ENCODE data around the gene ADAP1.

ADAP1 gene

GRCh38 chr7:902996-903395, 51.5 kb downstream of the ADAP1 start:
- H3K27ac ChIP-seq (ENCODE audit: insufficient read depth in 1 of 2, low read depth in 1 of 2, low read length in 2 of 2, poor library complexity in 1 of 2, severe bottlenecking in 2 of 2): no peak overlapping the region
- H3K36me3 ChIP-seq (ENCODE audit: control insufficient read depth in 4 of 4, insufficient read depth in 4 of 4, low read length in 3 of 4): peaks cover 0 to 27% (median 5%) of the 10 kb centered on the region in 4 experiments
- peaks cover 0 to 4% (median 0%) of the 10 kb centered on the region in 5 experiments for H3K27me3 ChIP-seq (replicated peaks in 2 of 5; ENCODE audit: control insufficient read depth in 4 of 5, insufficient read depth in 5 of 5, low read length in 4 of 5)
- H3K9me3 ChIP-seq (ENCODE audit: control extremely low read depth in 1 of 5, control insufficient read depth in 4 of 5, insufficient read depth in 2 of 5, low read depth in 1 of 5, low read length in 4 of 5): no peaks in the 10 kb centered on the region
- H3K4me3 ChIP-seq (ENCODE audit: control insufficient read depth in 1 of 7, extremely low read depth in 1 of 7, insufficient read depth in 4 of 7, low read depth in 2 of 7, low read length in 6 of 7): no peak overlapping the region
- ChIA-PET POLR2A (no interaction called here), CTCF (no interaction called here)
- WGBS (ENCODE audit: insufficient coverage): 96% methylated on average over 16 of the region's 22 CpGs
- DNase-seq: no peak
- peaks cover 0 to 3% (median 1%) of the 10 kb centered on the region in 4 experiments for H3K4me1 ChIP-seq (ENCODE audit: control extremely low read depth in 1 of 4, control insufficient read depth in 4 of 4, insufficient read depth in 4 of 4, low read length in 3 of 4)

GRCh38 chr7:901388-902154, 52.9 kb downstream of the ADAP1 start:
- peaks cover 0 to 4% (median 0%) of the 10 kb centered on the region in 5 experiments for H3K27me3 ChIP-seq (replicated peaks in 2 of 5; ENCODE audit: control insufficient read depth in 4 of 5, insufficient read depth in 5 of 5, low read length in 4 of 5)
- ChIA-PET POLR2A (interaction anchor here (1.2 kb wide), 1 partner anchor 25 kb away, joined by 3 read pairs; the partner anchor contains the start of gene GET4), CTCF (interaction anchor here (1.2 kb wide), 3 partner anchors 20 to 92 kb away, joined by 3 to 4 read pairs (median 3); no protein-coding TSS in a partner anchor)
- WGBS (ENCODE audit: insufficient coverage): 71% methylated on average over 11 of the region's 24 CpGs
- DNase-seq: peak in 2 of 3 donors; percentile 50 to 51
- no peak overlapping the region for H3K4me3 ChIP-seq (ENCODE audit: control insufficient read depth in 1 of 7, extremely low read depth in 1 of 7, insufficient read depth in 4 of 7, low read depth in 2 of 7, low read length in 6 of 7)
- H3K9me3 ChIP-seq (ENCODE audit: control extremely low read depth in 1 of 5, control insufficient read depth in 4 of 5, insufficient read depth in 2 of 5, low read depth in 1 of 5, low read length in 4 of 5): no peaks in the 10 kb centered on the region
- H3K27ac ChIP-seq (ENCODE audit: insufficient read depth in 1 of 2, low read depth in 1 of 2, low read length in 2 of 2, poor library complexity in 1 of 2, severe bottlenecking in 2 of 2): no peak overlapping the region
- peaks cover 0 to 40% (median 14%) of the 10 kb centered on the region in 4 experiments for H3K36me3 ChIP-seq (ENCODE audit: control insufficient read depth in 4 of 4, insufficient read depth in 4 of 4, low read length in 3 of 4)
- H3K4me1 ChIP-seq (ENCODE audit: control extremely low read depth in 1 of 4, control insufficient read depth in 4 of 4, insufficient read depth in 4 of 4, low read length in 3 of 4): peaks cover 0 to 3% (median 1%) of the 10 kb centered on the region in 4 experiments

GRCh38 chr7:901041-901387, 53.5 kb downstream of the ADAP1 start:
- peaks cover 0 to 4% (median 0%) of the 10 kb centered on the region in 5 experiments for H3K27me3 ChIP-seq (replicated peaks in 2 of 5; ENCODE audit: control insufficient read depth in 4 of 5, insufficient read depth in 5 of 5, low read length in 4 of 5)
- DNase-seq: no peak
- no peaks in the 10 kb centered on the region for H3K9me3 ChIP-seq (ENCODE audit: control extremely low read depth in 1 of 5, control insufficient read depth in 4 of 5, insufficient read depth in 2 of 5, low read depth in 1 of 5, low read length in 4 of 5)
- H3K4me3 ChIP-seq (ENCODE audit: control insufficient read depth in 1 of 7, extremely low read depth in 1 of 7, insufficient read depth in 4 of 7, low read depth in 2 of 7, low read length in 6 of 7): no peak overlapping the region
- peaks cover 0 to 46% (median 19%) of the 10 kb centered on the region in 4 experiments for H3K36me3 ChIP-seq (ENCODE audit: control insufficient read depth in 4 of 4, insufficient read depth in 4 of 4, low read length in 3 of 4)
- peaks cover 0 to 3% (median 1%) of the 10 kb centered on the region in 4 experiments for H3K4me1 ChIP-seq (ENCODE audit: control extremely low read depth in 1 of 4, control insufficient read depth in 4 of 4, insufficient read depth in 4 of 4, low read length in 3 of 4)
- CTCF ChIA-PET: interaction anchor here (0.7 to 1.2 kb wide), 5 partner anchors 9 to 93 kb away, joined by 3 to 4 read pairs (median 3); no protein-coding TSS in a partner anchor
- WGBS (ENCODE audit: insufficient coverage): 92% methylated on average over 8 of the region's 8 CpGs
- H3K27ac ChIP-seq (ENCODE audit: insufficient read depth in 1 of 2, low read depth in 1 of 2, low read length in 2 of 2, poor library complexity in 1 of 2, severe bottlenecking in 2 of 2): no peak overlapping the region
- POLR2A ChIA-PET: interaction anchor here (1.2 kb wide), 1 partner anchor 24 kb away, joined by 3 read pairs; the partner anchor contains the start of gene GET4

- 95% methylated on average over 22 of the region's 26 CpGs for WGBS (ENCODE audit: insufficient coverage)
- peaks cover 0 to 4% (median 0%) of the 10 kb centered on the region in 5 experiments for H3K27me3 ChIP-seq (replicated peaks in 2 of 5; ENCODE audit: control insufficient read depth in 4 of 5, insufficient read depth in 5 of 5, low read length in 4 of 5)
- ChIA-PET CTCF (interaction anchor here (0.7 to 1.2 kb wide), 6 partner anchors 9 to 93 kb away, joined by 3 to 4 read pairs (median 3); no protein-coding TSS in a partner anchor), POLR2A (interaction anchor here (1.2 kb wide), 1 partner anchor 24 kb away, joined by 3 read pairs; the partner anchor contains the start of gene GET4)
- no peaks in the 10 kb centered on the region for H3K9me3 ChIP-seq (ENCODE audit: control extremely low read depth in 1 of 5, control insufficient read depth in 4 of 5, insufficient read depth in 2 of 5, low read depth in 1 of 5, low read length in 4 of 5)
- peaks cover 3 to 51% (median 24%) of the 10 kb centered on the region in 4 experiments for H3K36me3 ChIP-seq (ENCODE audit: control insufficient read depth in 4 of 4, insufficient read depth in 4 of 4, low read length in 3 of 4)
- no peak overlapping the region for H3K4me3 ChIP-seq (ENCODE audit: control insufficient read depth in 1 of 7, extremely low read depth in 1 of 7, insufficient read depth in 4 of 7, low read depth in 2 of 7, low read length in 6 of 7)
- peaks cover 0 to 3% (median 1%) of the 10 kb centered on the region in 4 experiments for H3K4me1 ChIP-seq (ENCODE audit: control extremely low read depth in 1 of 4, control insufficient read depth in 4 of 4, insufficient read depth in 4 of 4, low read length in 3 of 4)
- H3K27ac ChIP-seq (ENCODE audit: insufficient read depth in 1 of 2, low read depth in 1 of 2, low read length in 2 of 2, poor library complexity in 1 of 2, severe bottlenecking in 2 of 2): no peak overlapping the region
- DNase-seq: no peak
Measured at GRCh38 chr7:900331-901040, 54.0 kb downstream of the ADAP1 start.

GRCh38 chr7:899806-900205, 54.7 kb downstream of the ADAP1 start:
- POLR2A ChIA-PET: no interaction called here
- H3K4me1 ChIP-seq (ENCODE audit: control extremely low read depth in 1 of 4, control insufficient read depth in 4 of 4, insufficient read depth in 4 of 4, low read length in 3 of 4): peaks cover 0 to 3% (median 1%) of the 10 kb centered on the region in 4 experiments
- no peak overlapping the region for H3K4me3 ChIP-seq (ENCODE audit: control insufficient read depth in 1 of 7, extremely low read depth in 1 of 7, insufficient read depth in 4 of 7, low read depth in 2 of 7, low read length in 6 of 7)
- CTCF ChIA-PET: interaction anchor here (1.0 kb wide), 1 partner anchor 56 kb away, joined by 3 read pairs; no protein-coding TSS in a partner anchor
- WGBS (ENCODE audit: insufficient coverage): 95% methylated on average over 15 of the region's 16 CpGs
- H3K27ac ChIP-seq (ENCODE audit: insufficient read depth in 1 of 2, low read depth in 1 of 2, low read length in 2 of 2, poor library complexity in 1 of 2, severe bottlenecking in 2 of 2): no peak overlapping the region
- DNase-seq: no peak
- H3K9me3 ChIP-seq (ENCODE audit: control extremely low read depth in 1 of 5, control insufficient read depth in 4 of 5, insufficient read depth in 2 of 5, low read depth in 1 of 5, low read length in 4 of 5): no peaks in the 10 kb centered on the region
- peaks cover 0 to 4% (median 0%) of the 10 kb centered on the region in 5 experiments for H3K27me3 ChIP-seq (replicated peaks in 2 of 5; ENCODE audit: control insufficient read depth in 4 of 5, insufficient read depth in 5 of 5, low read length in 4 of 5)
- peaks cover 3 to 58% (median 29%) of the 10 kb centered on the region in 4 experiments for H3K36me3 ChIP-seq (ENCODE audit: control insufficient read depth in 4 of 4, insufficient read depth in 4 of 4, low read length in 3 of 4)

GRCh38 chr7:898855-899681, 55.4 kb downstream of the ADAP1 start:
- no peak for DNase-seq
- H3K36me3 ChIP-seq (ENCODE audit: control insufficient read depth in 4 of 4, insufficient read depth in 4 of 4, low read length in 3 of 4): peaks cover 3 to 59% (median 35%) of the 10 kb centered on the region in 4 experiments
- WGBS (ENCODE audit: insufficient coverage): 96% methylated on average over 51 of the region's 54 CpGs
- ChIA-PET POLR2A (no interaction called here), CTCF (interaction anchor here (1.0 kb wide), 1 partner anchor 57 kb away, joined by 3 read pairs; no protein-coding TSS in a partner anchor)
- H3K4me1 ChIP-seq (ENCODE audit: control extremely low read depth in 1 of 4, control insufficient read depth in 4 of 4, insufficient read depth in 4 of 4, low read length in 3 of 4): peaks cover 0 to 3% (median 1%) of the 10 kb centered on the region in 4 experiments
- H3K27me3 ChIP-seq (replicated peaks in 2 of 5; ENCODE audit: control insufficient read depth in 4 of 5, insufficient read depth in 5 of 5, low read length in 4 of 5): no peaks in the 10 kb centered on the region
- H3K27ac ChIP-seq (ENCODE audit: insufficient read depth in 1 of 2, low read depth in 1 of 2, low read length in 2 of 2, poor library complexity in 1 of 2, severe bottlenecking in 2 of 2): no peak overlapping the region
- no peaks in the 10 kb centered on the region for H3K9me3 ChIP-seq (ENCODE audit: control extremely low read depth in 1 of 5, control insufficient read depth in 4 of 5, insufficient read depth in 2 of 5, low read depth in 1 of 5, low read length in 4 of 5)
- no peak overlapping the region for H3K4me3 ChIP-seq (ENCODE audit: control insufficient read depth in 1 of 7, extremely low read depth in 1 of 7, insufficient read depth in 4 of 7, low read depth in 2 of 7, low read length in 6 of 7)

Measured in common myeloid progenitor, CD34-positive (primary cell).